Left ventricle myocardium inferior (tissue), 1 donor: Measurements from ENCODE around the gene F5. TPM values are rescaled to one million over a fixed set of nuclear protein-coding genes. Genes with fewer than 3 reads are reported as not detected.
"Not testable (repeated sequence)": the region's sequence is repeated elsewhere in the genome, so short reads cannot be mapped to it uniquely, and the experiment has no call there.

ENCODE experiments used
- DNase-seq: peaks from one replicate; pipeline ENCODE4 v3.0.0-alpha.2; 2020
- H3K27ac ChIP-seq: fragments of 200-600 bp; replicated peaks from 2 replicates; pipeline ENCODE4 v1.8.0; 2021
- H3K27me3 ChIP-seq: fragments of 200-600 bp; 2 replicates; pipeline ENCODE4 v1.8.0; 2021; ENCODE audit warnings: low read depth
- H3K36me3 ChIP-seq: fragments of 200-600 bp; 2 replicates; pipeline ENCODE4 v1.8.0; 2021
- H3K4me1 ChIP-seq: fragments of 200-600 bp; 2 replicates; pipeline ENCODE4 v1.8.0; 2021
- H3K4me3 ChIP-seq: fragments of 200-600 bp; 2 replicates; pipeline ENCODE4 v1.8.0; 2021; ENCODE audit warnings: mild to moderate bottlenecking, moderate library complexity
- H3K9me3 ChIP-seq: fragments of 200-600 bp; replicated peaks from 2 replicates; pipeline ENCODE4 v1.8.0; 2021
- CTCF ChIP-seq: fragments of 200-600 bp; IDR thresholded peaks from 2 replicates; pipeline ENCODE4 v1.8.0; 2021; ENCODE audit warnings: antibody characterized with exemption, mild to moderate bottlenecking, borderline replicate concordance
- intact Hi-C: fragments of 100-400 bp; cut with micrococcal nuclease; formaldehyde crosslinking; loops from one replicate; pipeline ENCODE4 v1.11.0; 2022
- total RNA-seq: library from RNA; stranded (reverse); fragmentation: NEBNext Ultra II Directional; extraction: Animal tissue kit (Norgen Biotek cat#: 25700); gene quantifications from one replicate; pipeline ENCODE4 v1.2.1, GENCODE V29; 2021
- donor health status: DM: no; HTN: yes; CAD: no; lungs with severe emphysema.

Gene F5
- total RNA-seq, 1 donor from 2014 or later, result 14.7 TPM

- no peak overlapping the region for H3K4me3 ChIP-seq
- no peak overlapping the region for H3K27ac ChIP-seq
- intact Hi-C loops, result no loop called here
- no peaks in the 10 kb centered on the region for H3K27me3 ChIP-seq
- no peaks in the 10 kb centered on the region for H3K36me3 ChIP-seq
- H3K9me3 ChIP-seq, result no peaks in the 10 kb centered on the region
- H3K4me1 ChIP-seq, result peaks cover 18% of the 10 kb centered on the region
- no peak for TF ChIP-seq CTCF
- DNase-seq, result no peak
These were observed 78.9 kb downstream of the F5 start for GRCh38 chr1:169507413-169507812.

GRCh38 chr1:169503601-169504000 is 82.7 kb downstream of the F5 start:
- H3K27me3 ChIP-seq, H3K4me3 ChIP-seq, H3K36me3 ChIP-seq, H3K4me1 ChIP-seq, H3K27ac ChIP-seq, intact Hi-C loops, DNase-seq, H3K9me3 ChIP-seq: not testable (repeated sequence)

GRCh38 chr1:169499807-169500206 is 86.5 kb downstream of the F5 start:
- Histone ChIP-seq H3K36me3 (no peaks in the 10 kb centered on the region), H3K27me3 (peaks cover 5% of the 10 kb centered on the region), H3K4me3 (no peak overlapping the region), H3K27ac (no peak overlapping the region), H3K9me3 (no peaks in the 10 kb centered on the region), H3K4me1 (peaks cover 9% of the 10 kb centered on the region)
- DNase-seq, result no peak
- intact Hi-C loops, result loop anchor here (10.0 kb wide), 1 partner anchor 65 kb away; no protein-coding TSS in a partner anchor
- TF ChIP-seq CTCF, result no peak

- no peaks in the 10 kb centered on the region for H3K9me3 ChIP-seq
These were observed 89.0 kb downstream of the F5 start for GRCh38 chr1:169497317-169497716.

GRCh38 chr1:169495916-169496315 is 90.4 kb downstream of the F5 start:
- Histone ChIP-seq H3K36me3 (no peaks in the 10 kb centered on the region), H3K27me3 (peaks cover 5% of the 10 kb centered on the region), H3K9me3 (no peaks in the 10 kb centered on the region), H3K4me3 (no peak overlapping the region), H3K27ac (no peak overlapping the region), H3K4me1 (peaks cover 9% of the 10 kb centered on the region)
- intact Hi-C loops, result loop anchor here (10.0 kb wide), 1 partner anchor 61 kb away; no protein-coding TSS in a partner anchor
- TF ChIP-seq CTCF, result no peak
- DNase-seq, result no peak

More at GRCh38 chr1:169497317-169497716, 89.0 kb downstream of the F5 start:
- TF ChIP-seq CTCF, result no peak
- Histone ChIP-seq H3K27ac (no peak overlapping the region), H3K27me3 (peaks cover 5% of the 10 kb centered on the region), H3K4me3 (no peak overlapping the region), H3K4me1 (peaks cover 9% of the 10 kb centered on the region), H3K36me3 (no peaks in the 10 kb centered on the region)
- no peak for DNase-seq
- intact Hi-C loops, result loop anchor here (10.0 kb wide), 1 partner anchor 63 kb away; no protein-coding TSS in a partner anchor

GRCh38 chr1:169495046-169495775 is 91.1 kb downstream of the F5 start:
- intact Hi-C loops, result loop anchor here (10.0 kb wide), 1 partner anchor 60 kb away; no protein-coding TSS in a partner anchor
- Histone ChIP-seq H3K27ac (no peak overlapping the region), H3K4me3 (no peak overlapping the region), H3K4me1 (peaks cover 9% of the 10 kb centered on the region), H3K9me3 (no peaks in the 10 kb centered on the region), H3K36me3 (no peaks in the 10 kb centered on the region), H3K27me3 (peaks cover 5% of the 10 kb centered on the region)
- TF ChIP-seq CTCF, result no peak
- no peak for DNase-seq
